Small intestine (tissue), 7 donors: ENCODE data around the gene RAB11FIP2. TPM values are rescaled to one million over a fixed set of nuclear protein-coding genes. Genes with fewer than 3 reads are reported as not detected.

ENCODE experiments used
- DNase-seq, 2 donors: peaks; one replicate each; pipeline versions ENCODE4 v3.0.0 to v3.0.0-alpha.2; 2013
- FAIRE-seq: peaks from 2 replicates; lab custom pipeline; 2012; peaks lifted over from hg19 to GRCh38; lab: Jason Lieb, UNC
- H3K27ac ChIP-seq, 3 donors: one replicate each; pipeline ENCODE4 v1.5.1; 2013; ENCODE audit warnings: low read length in 2 of 3, mild to moderate bottlenecking in 2 of 3, control low read depth in 1 of 3, inconsistent platforms in 1 of 3, low read depth in 1 of 3, moderate library complexity in 1 of 3
- H3K27me3 ChIP-seq, 3 donors: one replicate each; pipeline ENCODE4 v1.6.1; 2013; ENCODE audit warnings: low read length in 3 of 3, inconsistent platforms in 1 of 3; ENCODE audit not compliant: control insufficient read depth in 3 of 3, insufficient read depth in 3 of 3
- H3K36me3 ChIP-seq, 3 donors: one replicate each; pipeline ENCODE4 v1.6.1; 2013; ENCODE audit warnings: low read length in 3 of 3, inconsistent platforms in 1 of 3, low read depth in 1 of 3, mild to moderate bottlenecking in 1 of 3, moderate library complexity in 1 of 3; ENCODE audit not compliant: control insufficient read depth in 3 of 3, insufficient read depth in 2 of 3
- H3K4me1 ChIP-seq, 3 donors: one replicate each; pipeline ENCODE4 v1.6.1; 2013; ENCODE audit warnings: low read length in 2 of 3, inconsistent platforms in 1 of 3, low read depth in 1 of 3, mild to moderate bottlenecking in 1 of 3, moderate library complexity in 1 of 3; ENCODE audit not compliant: control insufficient read depth in 3 of 3, insufficient read depth in 2 of 3
- H3K4me3 ChIP-seq, 3 donors: one replicate each; pipeline ENCODE4 v1.5.1; 2013; ENCODE audit warnings: low read length in 3 of 3, control low read depth in 1 of 3, inconsistent platforms in 1 of 3, low read depth in 1 of 3, mild to moderate bottlenecking in 1 of 3, moderate library complexity in 1 of 3
- H3K9me3 ChIP-seq, 2 donors: one replicate each; pipeline ENCODE4 v1.6.1; 2013; ENCODE audit warnings: low read depth in 1 of 2, low read length in 1 of 2; ENCODE audit not compliant: control insufficient read depth in 2 of 2, insufficient read depth in 1 of 2
- WGBS, 3 donors: extraction: QIAGEN DNeasy Blood & Tissue Kit; methylation state at CpG; one replicate each; pipeline ENCODE4 v1.1.7; 2013; 5-methylcytosine and 5-hydroxymethylcytosine counted together
- polyA plus RNA-seq, 4 donors: library from polyadenylated mRNA; stranded (reverse) in 3 of 4; unstranded in 1 of 4; fragments of 200-250 nt in 3 of 4; fragments of 120-200 nt in 1 of 4; gene quantifications; one replicate each; pipeline versions ENCODE4 v1.2.1 to v1.2.3, GENCODE V29; 2013
- donor health status: healthy with polysubstance abuse.
- donor health status: control.
- donor health status: control.
- donor health status: Bipolar disorder and iron deficiency.
- donor health status: healthy.

RAB11FIP2 gene
- polyA plus RNA-seq, 4 donors: 1.6 to 13.6 (median 2.6) TPM

- H3K27me3 ChIP-seq: no peaks in the 10 kb centered on the region
- no peak overlapping the region for H3K27ac ChIP-seq
- no peaks in the 10 kb centered on the region for H3K36me3 ChIP-seq
- H3K4me3 ChIP-seq: no peak overlapping the region
- 74 to 92% (median 74%) methylated on average over 2 of the region's 2 CpGs for WGBS, 3 donors
- DNase-seq (no peak), FAIRE-seq (no peak)
- peaks cover 0 to 8% (median 2%) of the 10 kb centered on the region in 3 donors for H3K4me1 ChIP-seq
- no peaks in the 10 kb centered on the region for H3K9me3 ChIP-seq
Measured at GRCh38 chr10:118042827-118043242, 3.9 kb downstream of the RAB11FIP2 start.

DNA sequence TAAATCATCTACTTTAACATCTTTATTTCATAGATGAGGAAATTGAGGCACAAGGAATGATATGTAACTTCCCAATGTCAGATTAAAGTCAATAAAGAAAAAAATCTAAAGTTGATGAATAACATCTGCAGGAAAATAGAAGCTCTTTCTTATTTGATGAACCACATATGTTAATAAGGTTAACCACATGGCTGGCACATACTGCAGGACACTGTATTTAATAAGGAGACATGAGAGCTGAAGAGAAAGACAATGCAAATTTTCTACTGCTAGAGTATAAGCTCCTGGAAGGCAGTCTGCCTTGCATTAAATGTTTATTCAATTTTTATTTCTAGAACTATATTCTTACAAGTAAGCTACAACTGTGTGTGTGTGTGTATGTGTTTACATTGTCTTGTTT lies 4.4 kb downstream of the RAB11FIP2 start:
- DNase-seq: no peak
- Histone ChIP-seq H3K36me3 (no peaks in the 10 kb centered on the region), H3K27me3 (no peaks in the 10 kb centered on the region), H3K4me1 (peaks cover 0 to 6% (median 2%) of the 10 kb centered on the region in 3 donors), H3K9me3 (no peaks in the 10 kb centered on the region), H3K4me3 (no peak overlapping the region), H3K27ac (no peak overlapping the region)
- no peak for FAIRE-seq

DNA sequence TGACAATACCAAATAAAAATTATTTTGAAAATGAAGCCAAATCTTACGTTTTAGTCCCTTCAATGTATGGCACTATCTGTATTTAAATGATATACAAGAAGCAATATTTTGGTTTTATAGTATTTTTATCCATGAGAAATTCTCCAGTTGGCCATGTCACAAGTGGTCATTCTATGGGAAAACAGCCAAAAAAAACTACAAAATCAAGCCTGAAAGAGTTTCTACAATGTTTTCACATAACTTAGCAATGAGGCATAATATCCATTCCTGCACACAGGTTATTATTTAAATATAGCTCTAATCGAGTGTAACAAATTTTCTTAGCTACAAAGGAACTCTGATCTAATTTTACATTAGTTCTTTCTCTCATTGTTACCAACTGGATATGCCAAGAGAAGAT lies 5.4 kb downstream of the RAB11FIP2 start:
- Histone ChIP-seq H3K9me3 (no peaks in the 10 kb centered on the region), H3K4me3 (no peak overlapping the region), H3K36me3 (no peaks in the 10 kb centered on the region), H3K27me3 (no peaks in the 10 kb centered on the region), H3K27ac (no peak overlapping the region), H3K4me1 (peaks cover 0 to 7% (median 0%) of the 10 kb centered on the region in 3 donors)
- no peak for FAIRE-seq
- DNase-seq: no peak
- 78 to 89% (median 82%) methylated on average over 2 of the region's 2 CpGs for WGBS, 3 donors

GRCh38 chr10:118036281-118036875 lies 10.4 kb downstream of the RAB11FIP2 start:
- DNase-seq (no peak), FAIRE-seq (no peak)
- Histone ChIP-seq H3K27me3 (no peaks in the 10 kb centered on the region), H3K9me3 (no peaks in the 10 kb centered on the region), H3K4me1 (peaks cover 0 to 7% (median 0%) of the 10 kb centered on the region in 3 donors), H3K27ac (peak overlapping the region in 1 of 3 donors; percentile 38), H3K36me3 (peaks cover 0 to 7% (median 2%) of the 10 kb centered on the region in 3 donors), H3K4me3 (no peak overlapping the region)
- WGBS, 3 donors: 88 to 93% (median 89%) methylated on average over 4 of the region's 4 CpGs

GRCh38 chr10:118035354-118036005 lies 11.3 kb downstream of the RAB11FIP2 start:
- 64 to 77% (median 69%) methylated on average over 7 of the region's 7 CpGs for WGBS, 3 donors
- DNase-seq (peak in 1 of 2 donors; percentile 53), FAIRE-seq (no peak)
- Histone ChIP-seq H3K9me3 (no peaks in the 10 kb centered on the region), H3K27ac (peak overlapping the region in 1 of 3 donors; percentile 38), H3K36me3 (peaks cover 0 to 7% (median 2%) of the 10 kb centered on the region in 3 donors), H3K27me3 (no peaks in the 10 kb centered on the region), H3K4me1 (peaks cover 0 to 7% (median 0%) of the 10 kb centered on the region in 3 donors), H3K4me3 (no peak overlapping the region)

DNA sequence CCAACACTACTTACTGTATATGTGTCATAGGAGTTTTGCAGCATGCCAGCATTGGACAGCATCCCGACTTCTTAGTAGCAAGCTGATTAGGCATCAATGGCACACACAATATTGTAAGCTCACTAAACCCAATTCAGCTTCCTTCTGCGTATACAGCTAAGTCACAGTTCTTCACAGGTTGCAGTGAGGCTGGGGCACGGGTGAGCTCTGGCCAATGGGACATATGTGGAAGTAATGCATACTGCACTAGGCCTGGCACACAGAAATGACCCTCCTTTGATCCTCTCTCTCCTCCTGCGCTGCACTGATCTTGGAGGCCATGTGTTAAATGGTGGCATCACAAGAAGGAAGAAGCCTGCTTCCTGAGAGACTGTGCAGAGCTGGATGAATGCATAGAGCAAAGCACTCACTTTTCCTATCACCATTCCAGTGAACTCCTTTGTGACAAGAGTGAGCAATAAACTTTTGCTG lies 11.9 kb downstream of the RAB11FIP2 start:
- peak in 1 of 2 donors; percentile 64 for DNase-seq
- Histone ChIP-seq H3K4me1 (peaks cover 0 to 7% (median 0%) of the 10 kb centered on the region in 3 donors), H3K9me3 (no peaks in the 10 kb centered on the region), H3K4me3 (no peak overlapping the region), H3K27me3 (no peaks in the 10 kb centered on the region), H3K27ac (peak overlapping the region in 1 of 3 donors; percentile 38), H3K36me3 (peaks cover 0 to 7% (median 2%) of the 10 kb centered on the region in 3 donors)
- FAIRE-seq: no peak
- WGBS, 3 donors: 50 to 77% (median 72%) methylated on average over 4 of the region's 4 CpGs

DNA sequence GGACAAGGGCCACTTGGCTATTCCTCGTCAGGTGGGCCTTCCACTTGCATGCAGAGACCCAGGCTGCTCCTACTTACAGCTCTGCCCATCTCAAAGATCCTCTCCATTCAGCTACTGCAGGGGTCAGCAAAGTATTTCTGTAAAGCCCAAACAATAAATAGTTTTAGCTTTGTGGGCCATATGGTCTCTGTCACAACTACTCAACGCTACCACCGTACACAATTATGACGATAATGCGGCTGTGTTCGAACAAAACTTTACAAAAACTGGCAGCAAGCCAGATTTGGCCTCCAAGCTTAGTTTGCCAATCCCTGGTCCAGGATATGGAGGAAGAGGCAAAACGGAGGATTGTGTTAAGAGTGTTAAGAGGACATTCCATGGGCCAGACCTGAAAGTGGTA lies 12.8 kb downstream of the RAB11FIP2 start:
- Histone ChIP-seq H3K27ac (no peak overlapping the region), H3K36me3 (peaks cover 0 to 7% (median 2%) of the 10 kb centered on the region in 3 donors), H3K27me3 (no peaks in the 10 kb centered on the region), H3K9me3 (no peaks in the 10 kb centered on the region), H3K4me1 (peaks cover 0 to 7% (median 0%) of the 10 kb centered on the region in 3 donors), H3K4me3 (no peak overlapping the region)
- no peak for FAIRE-seq
- DNase-seq: no peak
- WGBS, 3 donors: 69 to 81% (median 76%) methylated on average over 7 of the region's 7 CpGs

DNA sequence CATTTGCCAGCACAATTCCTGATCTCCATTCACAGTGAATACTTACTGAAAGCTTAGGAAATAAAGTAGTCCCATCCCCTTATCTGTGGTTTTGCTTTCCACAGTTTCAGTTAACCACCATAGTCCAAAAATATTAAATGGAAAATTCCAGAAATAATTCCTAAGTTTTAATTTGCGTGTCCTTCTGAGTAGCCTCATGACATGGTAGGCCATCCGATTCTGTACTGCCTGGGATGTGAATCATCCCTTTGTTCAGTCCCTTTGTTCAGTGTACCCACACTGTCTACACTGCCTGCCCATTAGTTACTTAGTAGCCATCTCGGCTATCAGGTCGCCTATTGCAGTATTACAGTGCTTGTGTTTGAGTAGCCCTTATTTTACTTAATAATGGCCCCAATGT lies 14.2 kb downstream of the RAB11FIP2 start:
- H3K27me3 ChIP-seq: no peaks in the 10 kb centered on the region
- no peak for DNase-seq
- peaks cover 0 to 7% (median 2%) of the 10 kb centered on the region in 3 donors for H3K36me3 ChIP-seq
- 94 to 98% (median 98%) methylated on average over 4 of the region's 4 CpGs for WGBS, 3 donors
- peaks cover 0 to 7% (median 0%) of the 10 kb centered on the region in 3 donors for H3K4me1 ChIP-seq
- H3K27ac ChIP-seq: no peak overlapping the region
- no peaks in the 10 kb centered on the region for H3K9me3 ChIP-seq
- FAIRE-seq: no peak
- H3K4me3 ChIP-seq: no peak overlapping the region
